Chondrocyte (in vitro differentiated cells): Measurements from ENCODE around the gene MX2. TPM values are rescaled to one million over a fixed set of nuclear protein-coding genes. Genes with fewer than 3 reads are reported as not detected.

Experiments used
- DNase-seq: peaks from one replicate; pipeline ENCODE4 v3.0.0; 2021; ENCODE audit warnings: mixed read lengths, low spot score
- H3K27ac Mint-ChIP-seq: one replicate; pipeline ENCODE4 v1.8.0; 2021; ENCODE audit warnings: mild to moderate bottlenecking, moderate library complexity, mixed read lengths; ENCODE audit not compliant: unreplicated experiment
- H3K27me3 Mint-ChIP-seq: 2 replicates; pipeline ENCODE4 v1.8.0; 2021; ENCODE audit warnings: low read depth, mixed read lengths
- H3K36me3 Mint-ChIP-seq: 2 replicates; pipeline ENCODE4 v1.8.0; 2021; ENCODE audit warnings: low read depth, mixed read lengths
- H3K4me1 Mint-ChIP-seq: 2 replicates; pipeline ENCODE4 v1.8.0; 2021; ENCODE audit warnings: low read depth, mild to moderate bottlenecking, mixed read lengths
- H3K4me3 Mint-ChIP-seq: one replicate; pipeline ENCODE4 v1.8.0; 2021; ENCODE audit warnings: mild to moderate bottlenecking, moderate library complexity, mixed read lengths; ENCODE audit not compliant: unreplicated experiment
- H3K9me3 Mint-ChIP-seq: 2 replicates; pipeline ENCODE4 v1.8.0; 2021; ENCODE audit warnings: low read depth, mixed read lengths
- total RNA-seq: library from RNA; stranded (reverse); gene quantifications from 3 replicates; pipeline ENCODE4 v1.2.1, GENCODE V29; 2021
- TF ChIP-seq, protein P1 (sequence below): fragments of 200-600 bp; sonication (generic); IDR thresholded peaks from 2 replicates; pipeline ENCODE4 v1.5.0; 2021; ENCODE audit warnings: antibody characterized with exemption, mild to moderate bottlenecking, moderate library complexity

Gene MX2
- total RNA-seq, 1 donor from 2014 or later = not detected

DNA sequence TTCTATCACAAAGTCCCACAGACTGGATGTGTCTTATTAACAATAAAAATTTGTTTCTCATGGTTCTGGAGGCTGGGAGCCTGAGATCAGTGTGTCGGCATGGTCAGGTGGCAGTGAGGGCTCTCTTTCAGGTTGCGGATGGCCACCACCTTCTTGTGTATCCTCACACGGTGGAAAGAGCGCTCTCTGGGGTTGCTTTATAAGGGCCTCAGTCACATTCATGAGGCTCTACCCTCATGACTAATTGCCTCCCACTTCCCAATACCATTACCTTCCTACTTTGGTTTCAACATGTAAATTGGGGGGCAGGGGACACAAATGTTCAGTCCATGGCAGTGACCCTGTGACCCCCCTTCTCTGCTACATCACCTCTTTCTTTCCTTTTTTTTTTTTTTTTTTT is 43.5 kb downstream of the MX2 start:
- no peak overlapping the region for H3K4me3 Mint-ChIP-seq
- H3K27me3 Mint-ChIP-seq = peaks cover 44% of the 10 kb centered on the region
- TF ChIP-seq, protein P1, sequence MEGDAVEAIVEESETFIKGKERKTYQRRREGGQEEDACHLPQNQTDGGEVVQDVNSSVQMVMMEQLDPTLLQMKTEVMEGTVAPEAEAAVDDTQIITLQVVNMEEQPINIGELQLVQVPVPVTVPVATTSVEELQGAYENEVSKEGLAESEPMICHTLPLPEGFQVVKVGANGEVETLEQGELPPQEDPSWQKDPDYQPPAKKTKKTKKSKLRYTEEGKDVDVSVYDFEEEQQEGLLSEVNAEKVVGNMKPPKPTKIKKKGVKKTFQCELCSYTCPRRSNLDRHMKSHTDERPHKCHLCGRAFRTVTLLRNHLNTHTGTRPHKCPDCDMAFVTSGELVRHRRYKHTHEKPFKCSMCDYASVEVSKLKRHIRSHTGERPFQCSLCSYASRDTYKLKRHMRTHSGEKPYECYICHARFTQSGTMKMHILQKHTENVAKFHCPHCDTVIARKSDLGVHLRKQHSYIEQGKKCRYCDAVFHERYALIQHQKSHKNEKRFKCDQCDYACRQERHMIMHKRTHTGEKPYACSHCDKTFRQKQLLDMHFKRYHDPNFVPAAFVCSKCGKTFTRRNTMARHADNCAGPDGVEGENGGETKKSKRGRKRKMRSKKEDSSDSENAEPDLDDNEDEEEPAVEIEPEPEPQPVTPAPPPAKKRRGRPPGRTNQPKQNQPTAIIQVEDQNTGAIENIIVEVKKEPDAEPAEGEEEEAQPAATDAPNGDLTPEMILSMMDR = no peak
- H3K9me3 Mint-ChIP-seq = no peaks in the 10 kb centered on the region
- DNase-seq = no peak
- H3K36me3 Mint-ChIP-seq = peaks cover 1% of the 10 kb centered on the region
- H3K4me1 Mint-ChIP-seq = peaks cover 3% of the 10 kb centered on the region
- no peak overlapping the region for H3K27ac Mint-ChIP-seq

DNA sequence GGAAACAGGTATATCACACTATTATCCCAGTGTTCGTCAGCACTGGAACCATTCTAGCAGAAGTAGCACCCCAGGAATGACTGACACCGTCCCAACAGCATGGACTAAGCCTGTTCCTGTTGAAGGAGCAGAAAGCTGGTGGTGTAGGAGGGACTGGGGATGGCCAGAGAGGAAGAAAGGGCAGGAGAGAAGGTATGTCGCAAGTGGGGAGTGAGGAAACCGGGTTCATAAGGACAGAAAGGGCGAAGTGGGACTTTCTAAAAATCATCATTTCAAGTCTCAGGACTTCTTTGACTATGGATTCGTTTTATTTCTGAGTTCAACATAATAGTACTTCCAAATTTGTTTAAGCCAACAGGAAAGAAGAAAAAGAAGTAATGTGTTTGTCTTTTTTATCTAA is 44.5 kb downstream of the MX2 start:
- Mint-ChIP-seq H3K27me3 (peaks cover 36% of the 10 kb centered on the region), H3K4me1 (peaks cover 13% of the 10 kb centered on the region), H3K9me3 (no peaks in the 10 kb centered on the region), H3K27ac (no peak overlapping the region), H3K4me3 (no peak overlapping the region), H3K36me3 (peaks cover 1% of the 10 kb centered on the region)
- TF ChIP-seq, protein P1 = no peak
- DNase-seq = no peak

DNA sequence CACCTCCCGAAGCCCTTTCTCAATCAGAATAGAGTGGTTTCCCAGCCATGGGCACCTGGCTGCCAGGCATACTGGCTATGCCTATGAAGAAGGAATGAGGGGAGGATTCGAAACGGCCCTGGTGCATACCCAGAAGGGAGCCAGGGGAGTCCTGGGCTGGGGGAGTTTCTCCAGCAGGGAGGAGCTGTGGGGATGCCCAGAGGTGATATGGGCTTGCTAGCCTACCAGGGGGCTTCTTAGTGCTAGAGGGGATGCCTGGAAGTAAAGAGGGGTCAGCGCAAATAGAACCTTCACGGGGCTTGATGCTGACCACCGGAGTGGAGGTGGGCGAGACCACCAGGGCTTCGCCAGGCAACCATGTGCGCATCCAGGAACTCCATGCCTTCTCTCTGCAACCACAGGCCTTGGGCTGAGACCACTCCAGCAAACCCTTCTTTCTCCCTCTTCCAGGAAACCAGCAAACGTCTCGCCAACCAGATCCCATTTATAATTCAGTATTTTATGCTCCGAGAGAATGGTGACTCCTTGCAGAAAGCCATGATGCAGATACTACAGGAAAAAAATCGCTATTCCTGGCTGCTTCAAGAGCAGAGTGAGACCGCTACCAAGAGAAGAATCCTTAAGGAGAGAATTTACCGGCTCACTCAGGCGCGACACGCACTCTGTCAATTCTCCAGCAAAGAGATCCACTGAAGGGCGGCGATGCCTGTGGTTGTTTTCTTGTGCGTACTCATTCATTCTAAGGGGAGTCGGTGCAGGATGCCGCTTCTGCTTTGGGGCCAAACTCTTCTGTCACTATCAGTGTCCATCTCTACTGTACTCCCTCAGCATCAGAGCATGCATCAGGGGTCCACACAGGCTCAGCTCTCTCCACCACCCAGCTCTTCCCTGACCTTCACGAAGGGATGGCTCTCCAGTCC is 46.0 kb downstream of the MX2 start:
- no peak for DNase-seq
- Mint-ChIP-seq H3K36me3 (no peaks in the 10 kb centered on the region), H3K4me1 (peaks cover 19% of the 10 kb centered on the region), H3K4me3 (no peak overlapping the region), H3K27me3 (peaks cover 25% of the 10 kb centered on the region), H3K9me3 (no peaks in the 10 kb centered on the region), H3K27ac (no peak overlapping the region)
- TF ChIP-seq, protein P1 = no peak

DNA sequence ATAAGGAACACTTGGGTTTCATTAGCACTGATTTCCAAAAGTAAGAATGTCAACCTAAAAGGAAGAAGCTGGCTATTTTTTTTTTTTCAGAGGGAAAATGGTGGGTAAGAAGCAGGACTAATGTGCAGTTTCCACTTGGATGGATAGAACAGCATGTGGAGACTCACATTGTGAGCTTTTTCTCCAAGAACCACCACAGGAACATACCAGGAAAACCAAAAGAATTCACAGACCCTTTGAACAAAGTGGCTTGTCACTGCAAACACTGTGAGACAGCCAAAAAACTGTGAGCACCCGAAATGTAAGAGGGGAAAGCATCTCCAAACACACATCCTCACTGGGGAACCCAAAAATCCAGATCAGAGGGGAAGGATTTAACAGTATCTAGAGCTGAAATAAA is 48.5 kb downstream of the MX2 start:
- no peak for DNase-seq
- no peaks in the 10 kb centered on the region for H3K36me3 Mint-ChIP-seq
- H3K4me3 Mint-ChIP-seq = no peak overlapping the region
- peaks cover 7% of the 10 kb centered on the region for H3K9me3 Mint-ChIP-seq
- no peak overlapping the region for H3K27ac Mint-ChIP-seq
- peaks cover 37% of the 10 kb centered on the region for H3K27me3 Mint-ChIP-seq
- TF ChIP-seq, protein P1 = no peak
- H3K4me1 Mint-ChIP-seq = peaks cover 19% of the 10 kb centered on the region

DNA sequence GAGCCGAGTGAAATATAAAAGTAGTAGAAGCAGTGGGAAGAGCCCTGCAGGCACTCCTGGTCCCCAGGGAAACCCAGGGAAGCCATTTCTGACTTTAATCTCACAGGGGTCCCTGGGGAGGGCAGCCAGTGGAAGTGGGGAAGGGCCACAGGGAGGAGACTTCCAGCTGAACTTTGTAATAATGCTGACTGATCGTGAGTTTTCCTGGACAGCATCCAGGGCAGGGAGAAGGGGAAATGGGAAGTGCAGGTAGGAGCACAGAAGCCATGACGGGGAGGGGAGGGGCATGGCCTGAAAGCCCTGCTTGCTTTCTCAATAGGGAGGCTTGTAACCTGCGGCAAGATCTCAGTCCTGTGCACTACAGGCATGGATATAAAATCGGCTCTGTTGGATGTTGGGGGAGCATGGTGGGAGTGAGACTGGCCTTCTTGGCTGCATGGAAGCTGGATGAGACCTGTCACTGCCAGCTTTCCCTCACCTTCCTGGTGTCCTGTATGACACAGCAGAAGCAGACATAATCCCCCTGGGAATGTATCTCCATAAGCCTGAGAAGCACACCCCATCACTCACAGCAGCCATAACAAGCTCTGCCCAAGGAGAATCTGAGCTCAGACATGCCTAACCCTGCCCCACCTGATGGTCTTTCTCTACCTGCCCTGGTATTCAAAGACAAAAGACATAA is 49.1 kb downstream of the MX2 start:
- H3K4me3 Mint-ChIP-seq = no peak overlapping the region
- peaks cover 19% of the 10 kb centered on the region for H3K4me1 Mint-ChIP-seq
- peaks cover 37% of the 10 kb centered on the region for H3K27me3 Mint-ChIP-seq
- H3K27ac Mint-ChIP-seq = no peak overlapping the region
- TF ChIP-seq, protein P1 = no peak
- no peaks in the 10 kb centered on the region for H3K36me3 Mint-ChIP-seq
- no peak for DNase-seq
- H3K9me3 Mint-ChIP-seq = peaks cover 13% of the 10 kb centered on the region
